GM12892 (cell line): ENCODE results near the gene MSANTD2.

Experiments
- DNase-seq: peaks from one replicate; pipeline ENCODE4 v3.0.0; 2011; ENCODE audit not compliant: insufficient read length
- FAIRE-seq: peaks from 2 replicates; lab custom pipeline; 2011; peaks lifted over from hg19 to GRCh38; lab: Jason Lieb, UNC
- POLR2A ChIP-seq: IDR thresholded peaks from 2 replicates; pipeline ENCODE4 v1.6.1; 2011; ENCODE audit warnings: low read depth, low read length, control low read depth
- POLR2AphosphoS5 ChIP-seq: IDR thresholded peaks from 2 replicates; pipeline ENCODE4 v1.6.1; 2011; ENCODE audit warnings: low read depth, low read length, control low read depth
- TAF1 ChIP-seq: IDR thresholded peaks from 2 replicates; pipeline ENCODE4 v1.6.1; 2011; ENCODE audit warnings: low read depth, mild to moderate bottlenecking, control low read depth, low read length, borderline replicate concordance

MSANTD2 gene

GRCh38 chr11:124737638-124738305, 62.4 kb downstream of the MSANTD2 start:
- FAIRE-seq (no peak), DNase-seq (no peak)
- no peak for TF ChIP-seq TAF1
- TF ChIP-seq POLR2A, result no peak
- TF ChIP-seq POLR2AphosphoS5, result no peak

DNA sequence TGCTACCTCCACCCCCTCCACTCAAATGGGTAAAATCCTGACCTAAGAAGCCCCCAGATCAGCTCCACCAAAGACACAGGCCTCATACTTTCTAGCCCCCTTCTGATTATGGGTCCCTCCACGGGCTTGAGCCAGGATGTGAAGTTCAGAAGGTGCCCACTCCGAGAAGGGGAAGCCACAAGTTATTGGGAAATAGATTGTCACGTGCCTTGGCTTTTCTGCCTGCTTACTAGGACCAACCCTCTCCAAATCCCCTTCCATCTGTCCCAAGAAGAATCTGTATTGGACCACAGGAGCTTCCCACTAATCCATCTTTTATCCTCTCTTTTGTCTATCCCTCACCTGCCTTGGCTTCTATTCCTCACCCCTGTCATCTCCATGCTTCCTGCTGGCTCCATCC, 63.5 kb downstream of the MSANTD2 start:
- no peak for TF ChIP-seq TAF1
- no peak for TF ChIP-seq POLR2A
- no peak for TF ChIP-seq POLR2AphosphoS5
- no peak for FAIRE-seq
- DNase-seq, result no peak

- FAIRE-seq (no peak), DNase-seq (no peak)
- no peak for TF ChIP-seq POLR2AphosphoS5
- TF ChIP-seq TAF1, result no peak
These were observed 68.0 kb downstream of the MSANTD2 start for GRCh38 chr11:124732230-124732629.

DNA sequence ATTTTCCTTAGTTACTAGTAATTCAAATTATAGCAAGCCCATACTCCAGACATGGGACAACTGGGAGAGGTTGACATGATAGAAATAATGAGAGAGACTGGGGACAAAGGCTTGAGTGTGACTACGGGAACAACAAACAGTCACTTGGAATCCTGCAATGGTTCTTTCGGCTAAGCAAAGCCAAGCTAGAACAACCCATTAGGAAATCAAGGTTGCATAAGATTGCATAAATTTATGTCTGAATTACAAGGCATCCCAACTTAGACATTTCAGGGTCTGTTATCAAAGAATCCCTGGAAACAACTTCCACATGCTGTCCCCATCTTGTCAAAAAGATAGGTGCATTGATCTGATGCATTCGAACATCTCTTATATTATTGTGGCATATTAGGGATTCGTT, 70.6 kb downstream of the MSANTD2 start:
- FAIRE-seq (no peak), DNase-seq (no peak)
- TF ChIP-seq POLR2A (no peak), TAF1 (no peak), POLR2AphosphoS5 (no peak)

DNA sequence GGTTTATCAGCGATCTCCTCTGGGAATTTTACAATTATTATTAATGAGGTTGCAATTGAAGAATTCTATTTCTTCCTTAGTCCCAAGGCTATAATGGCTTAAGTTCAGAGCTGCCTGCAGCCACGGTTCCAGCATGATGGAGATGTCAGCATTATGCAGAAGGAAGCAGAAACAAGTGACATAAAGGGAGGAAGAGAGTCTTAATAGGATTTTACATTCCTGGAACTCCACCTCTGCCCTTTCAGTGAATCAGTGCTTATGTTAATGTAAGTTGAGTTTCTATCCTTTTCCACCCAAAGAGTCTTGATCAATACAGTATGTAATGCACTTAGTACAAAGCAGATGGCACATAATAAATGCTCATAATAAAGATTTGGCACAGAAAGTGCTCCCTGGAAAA, 72.1 kb downstream of the MSANTD2 start:
- FAIRE-seq (no peak), DNase-seq (no peak)
- TF ChIP-seq TAF1, result no peak
- no peak for TF ChIP-seq POLR2A
- TF ChIP-seq POLR2AphosphoS5, result no peak

- no peak for FAIRE-seq
- DNase-seq, result no peak
- TF ChIP-seq POLR2A (no peak), TAF1 (no peak), POLR2AphosphoS5 (no peak)
These were observed 72.7 kb downstream of the MSANTD2 start for GRCh38 chr11:124727474-124727873.

- FAIRE-seq, result peak; percentile 42
- DNase-seq, result no peak
- no peak for TF ChIP-seq POLR2AphosphoS5
- no peak for TF ChIP-seq TAF1
- TF ChIP-seq POLR2A, result no peak
These were observed 74.5 kb downstream of the MSANTD2 start for GRCh38 chr11:124725719-124726105.

DNA sequence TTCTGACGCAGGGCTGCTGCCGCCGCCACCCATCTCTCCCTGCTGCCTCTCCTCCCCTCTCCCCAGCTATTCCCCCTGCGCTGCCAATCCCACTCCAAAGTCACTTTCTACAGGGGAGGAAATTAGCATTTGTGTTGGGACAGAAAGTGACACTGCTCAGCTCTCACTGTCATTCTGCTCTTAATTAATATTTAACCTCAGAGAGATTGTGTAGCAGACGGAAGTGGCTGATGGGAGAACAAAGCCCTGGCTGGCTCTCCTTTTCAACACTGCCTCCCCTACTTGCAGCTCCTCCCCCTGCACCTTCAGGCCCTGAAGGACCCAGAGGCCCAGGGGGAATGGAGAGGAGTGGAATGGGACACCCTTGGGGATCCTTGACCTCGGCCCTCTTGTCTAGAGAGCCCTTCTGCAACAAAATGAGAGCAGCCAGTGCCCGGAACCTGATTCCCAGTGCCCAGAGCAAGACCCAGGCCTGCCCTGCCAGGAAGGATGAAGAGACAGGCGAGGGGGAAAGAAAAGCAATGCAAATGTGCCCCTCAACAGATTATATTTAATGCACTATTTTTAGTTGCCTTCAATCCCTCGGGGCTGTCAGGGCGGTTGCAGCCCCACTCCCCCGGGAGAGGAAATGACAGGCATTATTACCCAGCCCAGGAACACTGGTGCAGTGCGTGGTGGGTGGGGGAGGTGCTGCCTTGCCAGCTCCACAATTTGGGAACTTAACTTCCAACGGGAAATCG, 75.1 kb downstream of the MSANTD2 start:
- DNase-seq (no peak), FAIRE-seq (no peak)
- no peak for TF ChIP-seq TAF1

DNA sequence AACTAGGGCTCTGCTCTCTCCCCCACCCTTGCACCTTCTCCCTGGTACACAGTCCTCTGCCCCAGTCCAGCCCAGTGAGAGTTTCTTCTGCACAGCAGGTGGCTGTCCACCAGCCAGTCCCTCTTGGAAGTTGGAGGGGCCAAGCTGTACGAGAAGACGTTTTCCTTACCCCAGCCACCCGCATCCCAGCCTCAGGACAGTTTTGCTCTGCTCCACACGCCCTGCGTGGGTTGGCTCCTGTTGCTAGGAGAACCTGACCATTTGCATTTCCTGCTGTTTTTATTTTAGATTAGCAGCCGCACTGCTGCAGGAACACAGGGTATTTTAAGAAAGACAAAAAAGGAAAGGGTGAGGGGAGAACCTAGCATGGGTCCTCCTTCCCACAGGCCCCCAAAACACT, 78.0 kb downstream of the MSANTD2 start:
- TF ChIP-seq TAF1 (no peak), POLR2AphosphoS5 (no peak), POLR2A (no peak)
- DNase-seq, result no peak
- no peak for FAIRE-seq

- TF ChIP-seq POLR2A, result no peak
- TF ChIP-seq POLR2AphosphoS5, result no peak
- no peak for TF ChIP-seq TAF1
- no peak for DNase-seq
- FAIRE-seq, result no peak
These were observed 80.7 kb downstream of the MSANTD2 start for GRCh38 chr11:124719534-124719933.

DNA sequence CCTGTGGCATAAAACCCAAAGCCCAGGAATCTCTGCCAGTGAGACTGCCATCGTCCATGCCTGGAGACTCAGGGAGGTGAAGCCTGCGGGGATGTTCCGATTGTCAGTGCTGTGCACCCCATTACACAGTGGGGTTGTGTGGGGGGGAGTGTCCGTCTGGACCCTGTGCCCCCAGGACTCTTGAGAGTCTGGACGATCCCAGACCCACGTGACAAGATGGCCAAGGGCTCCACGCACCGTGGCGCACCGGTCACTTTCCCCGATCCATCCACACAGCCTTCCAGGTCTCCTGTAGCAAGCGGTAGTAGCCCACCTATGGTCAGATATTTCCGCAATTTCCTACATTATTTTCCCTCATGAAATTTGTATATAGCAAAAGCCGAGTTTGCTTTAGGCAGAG, 81.4 kb downstream of the MSANTD2 start:
- TF ChIP-seq POLR2A (no peak), TAF1 (no peak), POLR2AphosphoS5 (no peak)
- no peak for FAIRE-seq
- no peak for DNase-seq

DNA sequence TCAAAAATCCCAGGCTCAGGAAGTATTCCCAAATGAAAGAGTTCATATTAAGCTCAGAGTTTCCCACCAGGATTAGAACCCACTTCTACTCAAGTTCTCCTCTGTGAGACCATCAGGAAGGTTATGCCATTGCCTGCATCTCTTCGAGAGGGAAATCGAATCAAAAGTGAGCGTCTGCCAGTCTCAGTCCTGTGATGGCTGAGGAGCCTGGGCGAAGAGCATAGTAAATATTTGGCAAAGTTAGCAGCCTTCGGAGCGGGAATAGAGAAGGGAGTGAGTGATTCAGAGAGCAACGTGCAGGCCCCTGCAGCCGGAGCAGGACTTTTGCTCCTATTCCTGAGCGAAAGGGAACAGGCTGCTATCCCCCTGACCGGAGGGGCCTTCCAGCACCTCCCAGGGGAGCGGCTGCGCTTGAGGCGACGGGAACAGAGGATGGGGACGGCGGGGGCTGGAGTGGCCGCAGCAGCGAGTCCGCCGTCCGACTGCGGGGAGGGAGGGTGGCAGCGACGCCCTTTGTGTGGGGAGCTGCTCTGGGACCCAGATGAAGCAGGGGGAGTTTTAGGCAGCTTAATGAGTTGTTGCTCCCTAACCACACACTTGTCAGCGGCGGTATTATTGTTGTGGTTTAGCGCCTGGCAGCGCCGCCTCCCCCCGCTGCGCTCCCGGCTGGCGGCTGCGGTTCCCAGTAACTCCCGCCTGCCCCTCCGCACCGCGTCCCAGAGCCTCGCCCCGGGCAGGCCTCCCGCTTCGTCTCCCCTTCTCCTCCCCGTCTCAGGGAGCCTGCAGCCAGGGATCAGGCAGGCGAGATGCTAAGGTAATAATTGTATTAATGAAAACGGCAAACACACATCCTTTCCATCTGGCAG, 82.2 kb downstream of the MSANTD2 start:
- TF ChIP-seq POLR2A (no peak), POLR2AphosphoS5 (no peak), TAF1 (no peak)
- DNase-seq (no peak), FAIRE-seq (no peak)
